GM21447 (cell line): Measurements from ENCODE around the gene RIT1.

Experiments
- ATAC-seq: cut with Tn5 transposase; IDR thresholded peaks from one replicate; pipeline ENCODE4 v1.9.1; 2021; ENCODE audit not compliant: unreplicated experiment

RIT1 gene

GRCh38 chr1:155859234-155859829 is 51.8 kb downstream of the RIT1 start, which contains the start of gene SYT11:
TSS of gene SYT11 (plus strand) at chr1:155859567. CDS start at chr1:155859762, 195 bp downstream.
- ATAC-seq, result peak; percentile 53

DNA sequence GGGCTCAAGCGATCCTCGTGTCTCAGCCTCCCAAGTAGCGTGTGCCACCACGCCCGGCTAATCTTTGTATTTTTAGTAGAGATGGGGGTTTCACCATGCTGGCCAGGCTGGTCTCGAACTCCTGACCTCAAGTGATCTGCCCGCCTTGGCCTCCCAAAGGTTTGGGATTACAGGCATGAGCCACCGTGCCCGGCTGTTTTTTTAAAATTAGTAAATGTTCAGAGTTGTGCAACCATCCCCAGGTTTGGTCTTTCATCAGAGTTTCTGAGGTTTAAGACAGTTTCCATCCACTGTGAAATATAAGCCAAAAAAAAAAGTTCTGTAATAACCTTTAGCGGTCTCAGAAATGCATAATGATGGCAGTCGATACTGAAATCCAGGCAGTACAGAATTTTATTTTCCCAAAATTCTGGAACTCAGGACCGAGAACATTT is 52.3 kb downstream of the RIT1 start:
- ATAC-seq, result peak; percentile 2

DNA sequence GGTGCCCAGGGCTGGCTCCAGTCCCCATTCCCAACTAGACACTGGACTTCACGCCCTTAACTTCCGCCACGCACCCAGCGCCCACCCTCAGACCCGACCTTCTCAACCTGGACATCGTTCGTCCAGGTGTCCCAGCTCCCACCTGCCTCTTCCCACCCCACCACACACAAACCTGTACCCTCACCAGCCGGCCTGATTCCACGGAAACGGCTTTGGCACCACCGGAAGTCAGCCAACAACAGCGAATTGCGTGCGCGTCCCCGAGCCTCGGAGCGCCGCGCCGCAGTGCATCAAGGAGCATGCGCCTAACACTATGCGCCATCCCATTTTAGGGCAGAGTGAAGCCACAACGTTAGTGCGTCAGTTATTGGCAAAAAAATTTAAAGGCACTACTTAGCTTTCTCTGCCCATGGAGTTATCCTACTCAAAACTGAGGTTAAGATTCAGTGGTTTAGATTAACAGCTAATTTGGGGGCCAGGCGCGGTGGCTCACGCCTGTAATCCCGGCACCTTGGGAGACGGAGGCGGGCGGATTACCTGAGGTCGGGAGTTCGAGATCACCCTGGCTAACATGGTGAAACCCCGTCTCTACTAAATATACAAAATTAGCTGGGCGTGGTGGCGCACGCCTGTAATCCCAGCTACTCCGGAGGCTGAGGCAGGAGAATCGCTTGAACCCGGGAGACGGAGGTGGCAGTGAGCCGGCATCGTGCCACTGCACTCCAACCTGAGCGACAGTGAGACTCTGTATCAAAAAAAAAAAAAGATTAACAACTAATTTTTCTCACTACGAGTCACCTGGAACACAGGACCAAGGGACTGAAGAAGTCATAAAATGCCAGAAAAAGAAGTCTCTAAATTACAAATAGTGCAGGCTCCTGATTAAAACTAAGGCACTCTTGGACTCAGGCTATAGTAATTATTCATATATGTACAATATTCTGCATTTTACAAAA is 53.9 kb downstream of the RIT1 start, which contains the start of gene GON4L:
Gene GON4L (minus strand): TSS at position 240 of the 956 bp plus-strand sequence. CDS start 3,434 bp downstream, outside the sequence.
- peak; percentile 48 for ATAC-seq

DNA sequence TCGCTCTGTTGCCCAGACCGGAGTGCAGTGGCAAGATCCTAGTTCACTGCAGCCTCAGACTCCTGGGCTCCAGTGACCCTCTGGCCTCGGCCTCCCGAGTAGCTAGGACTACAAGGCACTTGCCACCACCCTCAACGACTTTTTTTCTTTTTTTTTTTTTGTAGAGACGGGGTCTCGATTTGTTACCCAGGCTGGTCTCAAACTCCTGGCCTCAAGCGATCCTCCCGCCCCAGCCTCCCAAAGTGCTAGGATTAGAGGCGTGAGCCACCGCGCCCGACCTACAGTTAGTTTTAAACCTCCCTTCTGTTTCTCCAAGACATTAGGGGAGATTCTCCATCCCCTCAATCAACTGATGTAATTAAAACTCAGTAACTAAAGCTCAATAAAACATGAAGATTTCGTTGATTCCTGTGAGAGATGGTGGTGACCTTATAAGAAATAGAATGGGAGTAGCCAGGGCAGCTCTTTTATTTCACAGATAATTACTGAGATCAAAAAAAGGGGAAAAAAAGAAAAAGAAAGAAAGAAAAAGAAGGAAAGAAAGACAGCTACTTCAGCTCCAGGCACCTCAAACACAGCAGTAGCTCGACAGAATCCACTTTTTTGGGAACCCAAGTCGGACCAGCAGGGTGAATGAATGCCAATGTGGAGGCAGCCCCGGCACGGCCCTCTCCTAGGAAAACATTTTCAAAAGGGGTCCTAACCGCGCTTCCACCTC is 54.7 kb downstream of the RIT1 start:
- no peak for ATAC-seq

- ATAC-seq, result no peak
These were observed 60.8 kb downstream of the RIT1 start for GRCh38 chr1:155850345-155850744.

- ATAC-seq, result no peak
These were observed 63.2 kb downstream of the RIT1 start for GRCh38 chr1:155847823-155848529.
